Measurements from ENCODE around the gene PDILT. TPM values are rescaled to one million over a fixed set of nuclear protein-coding genes. Genes with fewer than 3 reads are reported as not detected.

The PDILT gene
- total RNA-seq, 1 donor from 2014 or later = not detected

DNA sequence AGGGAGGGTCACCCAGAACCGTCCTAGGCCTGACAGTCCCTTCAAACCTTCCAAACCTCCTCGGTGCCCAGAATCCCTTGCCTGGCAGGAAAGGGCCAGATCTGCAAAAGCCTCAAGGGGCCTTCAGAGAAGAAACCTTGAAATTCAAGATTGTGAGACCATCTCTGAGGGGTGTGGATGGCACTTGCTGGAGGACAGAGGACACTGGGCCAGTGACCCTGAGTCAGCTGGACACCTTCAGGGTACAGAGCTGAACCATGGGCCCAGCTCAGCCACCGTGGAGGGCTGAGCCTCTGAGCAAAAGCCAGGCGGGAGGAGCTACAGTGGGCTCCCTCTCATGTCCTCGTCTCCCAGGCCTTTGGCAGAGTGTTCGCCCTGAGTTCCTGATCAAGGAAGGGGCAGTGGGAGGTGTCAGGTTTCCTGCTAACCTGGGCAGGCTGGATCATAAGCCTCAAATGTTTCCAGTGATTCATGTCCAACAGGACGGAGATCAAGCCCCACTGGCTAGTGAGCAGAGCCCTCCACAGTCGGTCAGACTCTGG, 3.0 kb downstream of the PDILT start:
- no peak for DNase-seq

DNA sequence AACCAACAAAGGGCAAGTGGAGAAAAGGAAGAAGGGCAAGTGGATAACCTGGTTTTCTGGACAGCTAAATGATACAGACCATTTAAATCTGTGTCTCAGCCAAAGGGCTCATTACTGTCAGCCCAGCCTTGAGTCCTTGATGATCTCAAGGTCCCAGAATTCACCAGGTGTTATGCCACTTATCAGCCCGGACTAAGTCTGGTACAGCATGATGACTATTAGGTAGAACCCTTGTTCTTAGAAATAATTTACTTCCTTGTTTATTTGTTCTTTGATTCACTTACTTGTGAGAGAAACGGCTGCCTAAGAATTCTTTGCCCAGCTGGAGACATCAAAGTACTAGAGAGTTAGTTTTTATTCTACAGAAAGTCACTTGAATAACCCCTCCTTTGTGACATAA, 3.5 kb downstream of the PDILT start:
- DNase-seq = no peak

DNA sequence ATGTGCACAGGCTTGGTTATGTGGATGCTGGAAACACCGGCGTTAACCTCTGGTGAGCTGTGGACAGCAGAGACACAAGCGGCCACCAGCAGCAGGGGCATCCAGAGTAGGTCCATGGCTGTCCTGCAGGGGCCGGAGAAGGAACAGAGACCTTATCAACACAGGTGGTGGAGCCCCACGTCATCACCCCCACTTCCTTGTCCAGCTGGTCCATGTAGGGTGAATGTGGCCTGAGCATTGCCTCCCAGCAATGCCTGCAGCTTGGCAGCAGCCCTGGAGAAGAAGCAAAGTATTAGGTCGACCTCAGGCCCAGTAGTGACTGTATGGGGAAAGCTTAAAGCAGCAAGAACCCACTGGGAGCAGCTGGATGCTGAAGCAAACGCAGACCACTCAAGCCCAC, 5.4 kb downstream of the PDILT start:
- no peak for DNase-seq

DNA sequence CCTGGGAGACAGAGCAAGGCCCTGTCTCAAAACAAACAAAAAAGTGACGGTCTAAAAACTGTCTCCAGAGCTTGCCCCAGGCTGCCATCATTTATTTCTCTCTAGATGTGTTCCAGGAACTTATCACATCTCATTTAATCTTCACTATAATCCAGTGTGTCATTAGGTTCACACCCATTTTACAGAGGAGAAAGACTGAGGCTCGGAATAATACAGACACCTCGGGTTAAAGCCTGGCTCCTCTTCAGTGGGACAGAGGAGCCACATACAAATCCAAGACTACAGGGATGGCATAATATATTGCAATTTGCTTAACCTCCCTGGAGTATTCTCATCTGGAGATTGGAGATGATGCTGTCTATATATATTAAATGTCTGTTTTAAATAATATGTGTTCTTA, 5.9 kb downstream of the PDILT start:
- no peak for DNase-seq

DNA sequence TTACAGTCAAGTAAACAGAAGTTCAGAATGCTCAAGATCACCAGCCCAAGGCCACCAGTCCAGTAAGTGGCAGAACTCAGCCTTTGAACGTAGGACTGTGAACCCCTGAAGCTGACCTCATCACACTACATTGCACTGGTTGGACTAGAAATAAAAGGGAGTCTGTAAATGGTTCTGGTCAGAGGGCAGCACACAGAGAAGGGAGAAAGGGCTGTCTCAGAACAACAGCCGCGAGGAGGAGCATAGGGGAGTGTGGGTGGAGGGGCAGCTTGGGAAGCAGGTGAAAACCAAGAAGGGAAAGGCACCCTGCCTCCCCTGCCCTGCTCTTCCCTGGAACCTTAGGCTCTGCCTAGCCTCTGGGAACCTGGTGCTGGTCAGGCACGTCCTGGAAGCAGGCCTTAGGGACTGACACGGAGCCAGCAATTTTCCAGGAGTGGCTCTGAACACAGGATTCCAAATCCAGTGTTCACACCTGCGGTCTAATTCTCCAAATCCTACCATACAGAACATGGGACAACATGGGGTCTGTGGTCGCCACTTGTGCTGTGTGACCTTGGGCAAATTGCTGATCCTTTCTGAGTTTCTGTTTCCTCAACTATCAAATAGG, 7.0 kb downstream of the PDILT start:
- DNase-seq = no peak

DNA sequence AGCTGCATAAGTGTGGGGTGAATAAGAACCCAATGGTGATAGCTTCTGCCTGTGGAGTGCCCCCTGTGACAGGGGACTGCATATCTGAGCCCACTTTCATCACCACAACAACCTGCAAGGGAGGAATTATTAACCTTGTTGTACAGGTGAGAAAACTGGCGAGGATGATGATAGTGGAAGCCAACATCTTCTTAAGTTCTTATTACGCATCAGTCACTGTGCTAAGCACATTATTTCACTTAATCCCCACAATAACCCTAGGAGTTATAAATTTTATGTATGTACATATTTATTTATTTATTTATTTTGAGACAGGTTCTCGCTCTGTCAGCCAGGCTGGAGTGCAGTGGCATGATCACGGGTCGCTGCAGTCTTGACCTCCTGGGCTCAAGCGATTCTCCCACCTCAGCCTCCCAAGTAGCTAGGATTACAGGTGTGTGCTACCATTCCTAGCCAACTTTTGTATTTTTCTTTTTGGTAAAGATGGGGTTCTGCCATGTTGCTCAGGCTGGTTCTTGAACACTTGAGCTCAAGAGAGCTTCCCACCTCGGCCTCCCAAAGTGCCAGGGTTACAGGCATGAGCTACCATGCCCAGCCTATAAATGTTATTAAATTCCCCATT, 7.6 kb downstream of the PDILT start:
- DNase-seq = no peak

DNA sequence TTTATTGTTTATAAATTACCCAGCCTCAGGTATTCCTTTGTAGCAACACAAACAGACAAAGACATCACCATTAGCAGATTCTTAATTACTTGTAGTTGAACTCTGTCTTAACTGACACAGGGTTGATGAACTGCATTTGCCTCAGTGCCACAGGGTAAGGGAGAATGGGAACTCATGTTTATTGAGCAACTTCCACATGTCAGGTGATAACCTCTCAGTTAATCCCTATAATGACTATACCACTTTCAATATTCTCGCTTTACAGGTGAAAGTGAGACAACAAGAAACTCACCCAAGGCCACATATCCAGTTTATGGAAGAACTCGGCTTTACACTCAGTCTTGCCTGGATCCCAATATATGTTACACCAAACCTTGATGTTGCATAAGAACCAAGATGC, 8.6 kb downstream of the PDILT start:
- DNase-seq = no peak

DNA sequence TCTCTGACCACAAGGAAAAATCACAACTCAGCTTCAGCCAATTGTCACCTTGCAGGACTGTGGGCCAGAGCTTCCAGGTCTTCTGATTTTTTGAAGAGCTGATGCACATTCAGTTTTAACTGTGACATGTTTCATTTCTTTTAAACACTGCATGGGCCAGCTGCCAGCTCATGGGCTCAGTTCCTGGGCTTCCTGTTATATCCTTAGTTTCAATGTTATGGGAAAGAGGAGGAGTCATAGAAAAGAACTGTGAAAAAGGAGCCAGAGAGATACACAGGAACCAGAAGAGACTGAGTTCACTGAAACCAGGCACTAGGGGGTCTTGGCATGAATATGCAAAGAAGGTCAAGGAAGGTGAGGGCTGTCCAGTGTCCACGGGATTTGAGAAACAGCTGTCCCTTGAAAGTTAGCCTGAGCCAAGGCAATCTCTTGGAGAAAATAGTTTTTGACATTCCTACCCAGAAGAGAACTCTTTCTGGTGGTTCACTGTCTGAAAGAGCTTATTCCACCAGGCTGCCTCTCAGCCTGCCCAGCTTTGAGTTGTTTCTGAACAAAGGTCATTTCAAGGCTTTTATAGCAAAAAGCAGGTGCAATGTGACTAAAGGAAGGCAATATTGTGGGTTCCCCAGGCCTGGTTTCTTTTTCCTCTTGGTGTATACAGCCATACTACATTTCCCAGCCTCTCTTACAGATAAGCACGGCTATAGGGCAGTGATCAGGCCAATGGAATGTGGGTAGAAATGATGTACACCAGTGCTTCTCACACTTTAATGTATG, 10.5 kb downstream of the PDILT start:
- DNase-seq = no peak

DNA sequence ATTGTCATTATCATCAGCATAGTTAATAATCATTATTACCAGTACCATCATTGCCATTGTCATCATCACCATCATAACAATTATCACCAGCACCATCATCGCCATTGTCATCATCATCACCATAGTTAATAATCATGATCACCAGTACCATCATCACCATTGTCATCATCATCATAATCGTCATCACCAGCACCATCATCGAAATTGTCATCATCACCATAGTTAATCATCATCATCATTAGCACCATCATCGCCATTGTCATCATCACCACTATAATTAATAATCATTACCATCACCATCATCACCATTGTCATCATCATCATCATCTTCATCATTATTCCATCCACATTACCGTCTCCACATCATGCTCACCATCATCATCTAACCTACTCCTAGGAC, 13.5 kb downstream of the PDILT start:
- no peak for DNase-seq

DNA sequence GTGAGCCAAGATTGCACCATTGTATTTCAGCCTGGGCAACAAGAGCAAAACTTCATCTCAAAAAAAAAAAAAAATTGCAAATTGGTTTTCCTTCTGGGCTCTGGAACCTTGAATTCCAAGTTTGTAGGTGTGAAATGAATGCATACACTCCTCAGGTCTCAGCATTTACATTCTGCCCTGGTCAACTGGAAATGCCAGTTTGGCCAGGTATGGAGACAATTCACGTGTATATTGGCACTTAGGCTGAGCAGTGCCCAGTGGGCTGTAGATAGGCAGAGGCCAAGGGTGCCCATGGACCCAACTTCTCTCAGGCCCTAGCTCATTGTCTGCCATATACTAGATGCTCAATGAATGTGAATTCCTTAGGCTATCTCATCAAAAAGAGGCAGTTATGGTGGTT, 15.7 kb downstream of the PDILT start:
- no peak for DNase-seq

DNA sequence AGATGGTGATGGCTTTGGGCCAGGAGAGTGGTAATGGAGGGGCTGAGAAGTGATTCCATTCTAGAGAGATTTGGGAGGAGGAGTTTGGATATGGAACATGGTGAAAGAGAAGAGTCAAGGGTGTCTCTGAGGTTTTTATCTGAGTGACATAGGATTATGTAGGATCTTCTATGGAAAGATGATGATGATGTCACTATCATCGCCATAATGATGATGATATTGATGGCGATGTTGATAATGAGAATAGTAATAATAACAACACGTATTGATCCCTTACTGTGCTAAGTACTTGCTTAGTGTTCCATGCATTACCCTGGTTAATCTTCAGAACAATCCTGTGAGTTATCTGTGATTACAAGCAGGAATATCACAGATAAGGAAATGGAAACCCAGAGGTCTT, 16.6 kb downstream of the PDILT start:
- no peak for DNase-seq

DNA sequence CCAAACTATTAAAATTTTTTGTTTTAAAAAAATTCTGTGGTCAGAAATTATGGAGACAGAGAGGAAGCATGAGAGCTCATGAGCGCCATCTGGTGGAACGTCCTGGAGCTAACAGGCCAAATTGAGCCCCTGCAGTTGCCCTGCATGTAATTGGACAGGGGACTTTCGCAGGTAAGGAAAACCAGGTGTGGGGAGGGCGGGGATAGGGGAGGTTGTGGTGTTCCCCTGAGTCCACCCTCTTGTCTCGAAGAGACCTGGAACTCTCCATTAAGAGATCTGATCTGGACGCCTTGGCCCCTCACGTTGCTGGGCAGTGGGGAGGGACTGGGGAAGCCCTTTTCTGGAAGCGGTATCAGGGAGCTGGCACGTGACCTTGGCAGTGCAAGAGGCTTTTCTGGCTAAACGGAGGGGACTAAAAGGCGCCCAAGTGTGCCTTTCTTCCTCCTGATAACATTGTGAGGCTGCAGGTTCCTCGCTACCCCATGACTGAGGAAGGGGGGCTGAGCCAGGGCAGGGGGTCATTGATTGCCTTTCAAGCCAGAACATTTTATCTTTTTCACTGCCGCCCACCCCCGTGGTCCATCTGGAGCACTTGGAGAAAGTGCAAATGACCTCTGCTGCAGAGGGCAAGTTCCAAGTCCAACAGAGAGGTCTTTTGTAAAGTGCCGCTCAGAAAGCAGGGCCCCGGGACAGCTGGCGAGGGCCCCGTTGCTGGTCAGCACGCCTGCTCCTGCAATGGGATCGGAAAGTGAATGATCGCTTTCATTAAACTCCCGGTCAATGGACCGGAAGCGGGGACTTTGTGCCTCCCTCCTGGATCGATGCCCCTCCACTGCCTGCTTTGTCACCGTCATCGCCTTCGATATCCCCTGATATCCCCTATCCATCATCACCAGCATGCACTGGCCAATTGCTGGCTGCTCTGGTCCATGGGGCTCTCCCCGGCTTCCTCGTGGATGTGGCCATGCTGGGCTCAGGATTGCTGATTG, 18.4 kb downstream of the PDILT start:
- DNase-seq = peak; percentile 4

DNA sequence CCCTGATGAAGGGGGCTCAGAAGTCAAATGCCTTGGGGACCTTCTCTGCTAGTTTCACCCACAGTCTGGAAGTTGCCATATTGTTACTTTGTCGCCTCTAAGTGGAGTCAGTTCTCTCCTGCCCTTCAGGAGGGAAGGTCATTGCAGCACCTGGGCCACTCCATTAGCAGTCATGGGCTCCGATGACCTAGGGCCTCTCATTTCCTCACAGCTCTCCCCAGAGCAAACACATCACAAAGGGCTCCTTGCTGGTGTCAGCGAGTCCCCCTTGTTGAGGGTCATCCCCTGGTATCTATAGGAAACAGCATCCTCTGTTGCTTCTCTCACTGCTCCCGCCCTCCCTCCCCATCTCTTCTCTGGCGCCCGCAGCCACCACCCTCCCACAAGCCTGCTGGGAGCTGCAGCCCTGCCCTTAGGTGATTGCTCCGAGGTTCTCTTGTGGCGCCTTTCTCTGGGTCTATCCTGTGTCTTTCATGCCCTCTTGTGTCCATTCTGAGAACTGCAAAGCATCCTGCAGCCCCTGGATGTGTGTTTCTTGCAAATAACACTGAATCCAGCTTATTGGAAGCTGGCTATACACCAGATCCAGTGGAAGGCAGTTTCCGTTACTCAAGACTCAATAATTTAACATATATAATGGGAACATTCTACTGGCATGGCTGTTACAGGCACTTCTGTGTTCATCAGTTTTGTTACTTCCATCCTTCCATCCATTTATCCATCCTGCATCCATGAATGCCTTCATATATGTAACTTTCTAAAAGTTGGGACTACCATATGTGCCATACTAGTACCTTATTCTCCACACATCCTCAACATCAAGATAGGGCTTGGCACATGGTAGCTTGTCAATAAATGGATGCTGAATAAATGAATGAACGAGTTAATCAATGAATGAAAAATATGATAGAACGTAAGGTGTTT, 21.2 kb downstream of the PDILT start:
- DNase-seq = no peak

DNA sequence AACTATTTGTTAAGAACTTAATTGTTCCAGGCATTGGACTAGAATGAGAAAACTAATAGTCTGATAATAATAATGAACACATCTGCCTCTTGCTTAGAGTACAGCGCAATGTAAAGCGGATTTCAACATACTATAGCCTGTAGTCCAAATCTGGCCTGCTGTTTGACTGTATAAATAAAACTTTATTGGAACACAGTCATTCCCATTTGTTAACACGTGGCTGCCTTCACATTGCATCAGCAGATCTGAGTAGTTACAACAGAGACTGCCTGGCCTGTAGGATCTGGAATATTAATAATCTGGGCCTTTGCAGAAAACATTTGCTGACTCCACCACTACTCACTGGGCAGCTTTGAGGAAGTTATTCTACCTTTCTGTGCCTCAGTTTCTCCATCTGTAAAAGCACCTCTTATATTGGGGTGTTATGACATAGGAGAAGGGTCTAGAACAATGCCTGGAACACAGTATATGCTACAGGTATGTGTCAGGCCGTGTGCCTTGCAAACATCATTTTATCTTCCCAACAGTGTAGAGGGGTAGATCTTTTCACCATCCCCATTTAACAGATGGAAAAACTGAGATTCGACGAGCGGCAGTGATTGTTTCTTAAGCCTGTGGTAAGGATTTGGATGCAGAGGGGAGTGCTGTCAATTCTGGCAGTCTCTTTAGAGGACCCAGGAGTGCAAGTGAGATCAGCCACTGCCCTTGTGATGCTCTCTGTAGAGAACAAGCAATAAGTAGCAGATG, 22.2 kb downstream of the PDILT start:
- no peak for DNase-seq

DNA sequence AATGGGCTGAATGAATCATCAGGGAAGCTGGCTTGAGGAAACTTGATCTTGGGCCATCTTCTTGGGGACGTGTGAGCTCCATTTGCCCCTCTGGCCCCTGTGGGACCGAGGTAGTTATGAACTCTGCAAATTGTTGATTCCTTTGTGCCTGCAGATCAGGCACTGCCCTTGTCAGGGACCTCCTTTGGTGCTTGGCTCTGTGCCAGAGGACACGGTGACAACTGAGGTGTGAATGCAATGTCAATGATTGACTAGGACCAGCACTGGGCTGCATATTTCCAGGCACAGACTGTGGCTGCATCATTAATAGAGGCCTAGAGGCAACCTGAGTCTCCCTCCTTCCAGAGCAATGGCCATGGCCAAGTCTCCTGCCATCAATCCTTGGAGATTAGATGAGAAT, 23.8 kb downstream of the PDILT start:
- DNase-seq = no peak

DNA sequence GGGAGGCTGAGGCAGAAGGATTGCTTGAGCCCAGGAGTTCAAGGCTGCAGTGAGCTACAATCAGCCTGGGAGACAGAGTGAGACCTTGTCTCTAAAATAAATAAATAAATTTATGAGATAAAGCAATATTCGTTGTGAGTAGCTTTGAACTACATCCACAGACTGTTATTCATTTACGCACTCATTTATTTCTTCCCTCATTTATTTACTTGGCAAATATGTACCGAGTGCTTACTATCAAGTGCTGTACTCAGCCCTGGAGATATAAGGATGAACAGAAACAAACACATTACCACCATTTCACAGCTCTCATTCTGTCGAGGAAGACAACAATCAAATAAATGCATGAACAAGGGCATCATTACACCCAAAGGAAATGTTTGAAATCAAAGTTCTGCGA, 27.4 kb downstream of the PDILT start:
- DNase-seq = no peak

DNA sequence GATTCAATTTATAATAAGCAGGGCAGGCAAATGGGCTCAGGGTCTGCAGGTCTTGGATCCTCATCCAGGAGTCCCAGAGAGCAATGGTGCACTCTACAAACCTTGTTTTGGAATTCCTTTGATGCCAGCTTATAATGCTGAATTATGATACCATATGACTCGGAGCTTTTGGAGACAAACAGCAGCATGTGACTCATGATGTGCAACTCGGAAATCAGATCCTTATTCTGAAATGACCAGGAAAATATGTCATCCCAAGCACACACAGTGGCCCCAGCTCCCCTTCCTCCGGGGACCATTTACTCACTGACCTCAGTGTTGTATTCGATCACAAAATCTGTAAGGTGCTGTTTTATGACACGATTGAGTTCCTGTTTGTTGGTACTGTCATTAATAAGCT, 31.8 kb downstream of the PDILT start:
- DNase-seq = no peak

DNA sequence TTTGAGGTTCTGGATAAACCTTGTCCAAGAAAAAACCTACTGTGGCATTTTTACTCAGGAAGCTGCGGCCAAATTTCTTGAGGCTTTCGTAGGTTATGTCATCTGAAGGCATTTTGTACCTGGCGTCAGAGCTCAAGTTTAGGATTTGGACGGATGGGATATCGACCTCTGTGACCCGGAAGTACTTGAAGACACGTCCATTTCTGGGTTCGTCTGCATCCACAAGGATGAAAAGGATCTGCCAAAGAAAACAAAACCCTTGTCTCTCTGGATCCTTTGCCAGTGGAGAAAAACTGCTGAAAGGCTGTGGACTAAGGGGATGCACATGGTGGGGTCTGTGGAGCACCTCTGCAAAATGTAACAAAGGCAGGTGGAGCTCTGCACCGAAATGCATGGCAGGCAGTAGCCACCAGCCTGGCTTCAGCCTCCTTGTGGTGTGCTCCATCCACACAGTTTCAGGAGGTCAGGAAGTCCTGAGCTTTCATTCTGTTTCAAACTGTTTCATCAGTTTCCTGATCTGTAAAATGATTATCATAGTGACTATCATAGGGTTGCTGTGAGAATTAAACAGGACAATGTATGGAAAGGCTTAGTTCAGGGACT, 35.0 kb downstream of the PDILT start:
- DNase-seq = no peak

DNA sequence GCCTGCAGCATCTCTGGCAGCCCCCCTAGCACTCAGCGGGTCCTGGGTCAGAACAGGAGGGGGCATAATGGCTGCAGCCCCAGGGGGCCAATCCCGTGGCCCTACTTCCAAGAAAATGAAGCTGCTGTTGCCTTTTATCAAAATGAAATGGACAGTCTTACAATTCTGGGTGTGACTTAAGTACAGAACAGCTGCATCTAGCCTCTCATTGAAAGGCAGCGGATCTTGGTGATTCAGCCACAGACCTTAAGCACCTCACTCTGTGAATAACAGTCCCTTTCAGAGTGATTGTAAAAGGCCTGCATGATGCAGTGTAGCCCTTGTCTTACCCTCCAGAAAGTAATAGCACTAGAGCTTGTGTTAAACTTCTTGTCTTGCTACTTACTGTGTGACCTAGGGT, 40.5 kb downstream of the PDILT start:
- no peak for DNase-seq

DNA sequence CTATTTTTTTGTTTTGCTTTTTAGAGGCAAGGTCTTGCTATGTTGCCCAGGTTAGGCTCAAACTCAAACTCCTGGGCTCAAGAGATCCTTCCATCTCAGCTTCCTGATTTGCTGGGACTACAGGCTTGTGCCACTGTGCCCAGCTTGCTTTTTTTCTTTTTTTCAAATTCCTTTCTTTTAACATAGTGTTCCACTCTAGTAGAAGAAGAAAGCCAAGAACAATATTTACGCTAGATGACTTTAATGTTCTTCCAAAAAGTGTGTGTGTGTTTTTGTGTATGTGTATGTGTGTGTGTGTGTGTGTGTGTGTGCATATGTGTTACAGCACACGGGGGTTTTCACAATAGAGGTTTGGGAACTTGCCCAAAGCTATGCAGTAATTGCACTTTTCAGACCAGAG, 41.3 kb downstream of the PDILT start:
- no peak for DNase-seq

Data from skin of body (tissue), 2 donors.